Measurements from ENCODE around the gene CCNY. TPM values are rescaled to one million over a fixed set of nuclear protein-coding genes. Genes with fewer than 3 reads are reported as not detected.

Gene CCNY
- total RNA-seq, 1 experiment from 2014 or later = 62.2 TPM

DNA sequence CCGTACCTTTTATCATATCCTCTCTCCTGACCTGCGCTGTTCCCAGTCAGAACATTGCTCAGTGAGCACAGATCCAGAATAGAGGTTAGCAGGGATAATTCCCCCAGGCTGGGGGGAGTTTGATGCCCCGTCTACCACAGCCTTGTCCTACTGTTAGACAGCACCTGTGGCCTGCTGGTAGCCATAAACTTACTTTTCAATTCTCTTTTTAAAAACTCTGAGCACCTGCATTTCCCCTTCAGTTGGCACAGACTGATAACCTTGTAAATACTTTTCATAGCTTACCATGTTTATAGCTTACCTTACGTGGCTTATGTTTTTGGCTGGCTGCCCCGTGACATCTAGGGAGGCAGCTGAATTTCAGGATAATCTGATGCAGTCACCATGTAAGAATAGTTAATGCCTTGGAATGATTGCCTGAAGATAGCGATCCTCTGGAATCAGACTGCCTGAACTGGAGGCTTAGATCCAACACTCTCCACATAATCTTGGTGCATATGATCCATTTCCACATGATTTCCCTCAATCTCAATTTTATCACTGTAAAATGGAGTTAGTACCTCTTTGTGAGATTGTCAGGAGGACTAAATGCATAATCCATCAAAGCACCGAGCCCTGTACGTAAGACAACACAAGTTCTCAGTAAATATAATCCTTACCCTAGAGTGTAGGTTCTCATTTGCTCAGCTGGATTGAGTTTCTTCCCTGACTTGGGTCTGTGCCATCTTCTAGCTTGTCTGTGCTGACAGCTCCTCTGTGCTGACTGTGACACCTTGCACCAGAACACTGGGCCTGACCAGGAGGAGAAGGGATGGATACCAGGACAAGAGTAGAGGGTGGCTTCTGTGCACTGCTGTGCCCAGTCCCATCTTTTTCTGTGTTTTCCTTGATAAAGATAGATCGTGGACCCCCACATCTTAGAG, 157.1 kb downstream of the CCNY start:
- H3K4me3 ChIP-seq (replicated peaks in 1 of 2; ENCODE audit: low read depth in 1 of 2, low read length in 2 of 2) = no peak overlapping the region
- ChIA-PET CTCF (no interaction called here), POLR2A (no interaction called here), RAD21 (ENCODE audit: low non-redundant PET in 1 of 2, low total read pairs in 2 of 2, uncharacterized antibody in 2 of 2, unreplicated experiment in 2 of 2) (no interaction called here)
- no peak for ATAC-seq
- H3K4me1 ChIP-seq (ENCODE audit: control insufficient read depth in 1 of 2, insufficient read depth in 2 of 2, low read length in 2 of 2) = peaks cover 3 to 7% of the 10 kb centered on the region in 2 experiments; a peak in 2 of 4 replicates
- H3K79me2 ChIP-seq (ENCODE audit: insufficient read depth, low read length) = peaks cover 35% of the 10 kb centered on the region
- H3K9me3 ChIP-seq (ENCODE audit: control insufficient read depth in 1 of 2, insufficient read depth in 1 of 2, low read depth in 1 of 2, low read length in 2 of 2) = no peaks in the 10 kb centered on the region
- intact Hi-C loops (cut with micrococcal nuclease) = no loop called here
- DNase-seq (ENCODE audit: low read depth, low spot score) = no peak
- H2AFZ ChIP-seq (ENCODE audit: low read depth, low read length, poor library complexity, severe bottlenecking) = no peak overlapping the region
- BruUV-seq (replicated peaks) = no TSS peak
- no peaks in the 10 kb centered on the region for H3K36me3 ChIP-seq (ENCODE audit: control insufficient read depth in 1 of 2, insufficient read depth in 2 of 2, low read length in 2 of 2)
- no peak overlapping the region for H3K27ac ChIP-seq (ENCODE audit: low read depth, low read length)
- H3K4me2 ChIP-seq (ENCODE audit: low read length) = no peak overlapping the region
- H4K20me1 ChIP-seq (ENCODE audit: insufficient read depth) = no peaks in the 10 kb centered on the region
- TF ChIP-seq SIN3A (IDR thresholded peaks at IDR 0.05; ENCODE audit: low read depth) (no peak), CEBPB (IDR thresholded peaks at IDR 0.05; ENCODE audit: low read depth) (no peak), JUND (IDR thresholded peaks at IDR 0.05) (no peak), EZH2 (IDR thresholded peaks at IDR 0.05) (no peak), CBX3 (IDR thresholded peaks at IDR 0.05; ENCODE audit: low read depth) (no peak), SP1 (IDR thresholded peaks at IDR 0.05; ENCODE audit: low read depth) (no peak), TCF7L2 (IDR thresholded peaks at IDR 0.05; ENCODE audit: borderline replicate concordance, extremely low read depth, insufficient read depth, insufficient read length) (no peak)
- TF ChIP-seq, protein P1, sequence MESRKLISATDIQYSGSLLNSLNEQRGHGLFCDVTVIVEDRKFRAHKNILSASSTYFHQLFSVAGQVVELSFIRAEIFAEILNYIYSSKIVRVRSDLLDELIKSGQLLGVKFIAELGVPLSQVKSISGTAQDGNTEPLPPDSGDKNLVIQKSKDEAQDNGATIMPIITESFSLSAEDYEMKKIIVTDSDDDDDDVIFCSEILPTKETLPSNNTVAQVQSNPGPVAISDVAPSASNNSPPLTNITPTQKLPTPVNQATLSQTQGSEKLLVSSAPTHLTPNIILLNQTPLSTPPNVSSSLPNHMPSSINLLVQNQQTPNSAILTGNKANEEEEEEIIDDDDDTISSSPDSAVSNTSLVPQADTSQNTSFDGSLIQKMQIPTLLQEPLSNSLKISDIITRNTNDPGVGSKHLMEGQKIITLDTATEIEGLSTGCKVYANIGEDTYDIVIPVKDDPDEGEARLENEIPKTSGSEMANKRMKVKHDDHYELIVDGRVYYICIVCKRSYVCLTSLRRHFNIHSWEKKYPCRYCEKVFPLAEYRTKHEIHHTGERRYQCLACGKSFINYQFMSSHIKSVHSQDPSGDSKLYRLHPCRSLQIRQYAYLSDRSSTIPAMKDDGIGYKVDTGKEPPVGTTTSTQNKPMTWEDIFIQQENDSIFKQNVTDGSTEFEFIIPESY (IDR thresholded peaks at IDR 0.05; ENCODE audit: extremely low read depth, insufficient replicate concordance, low read length) = no peak
- TF ChIP-seq, protein P2, sequence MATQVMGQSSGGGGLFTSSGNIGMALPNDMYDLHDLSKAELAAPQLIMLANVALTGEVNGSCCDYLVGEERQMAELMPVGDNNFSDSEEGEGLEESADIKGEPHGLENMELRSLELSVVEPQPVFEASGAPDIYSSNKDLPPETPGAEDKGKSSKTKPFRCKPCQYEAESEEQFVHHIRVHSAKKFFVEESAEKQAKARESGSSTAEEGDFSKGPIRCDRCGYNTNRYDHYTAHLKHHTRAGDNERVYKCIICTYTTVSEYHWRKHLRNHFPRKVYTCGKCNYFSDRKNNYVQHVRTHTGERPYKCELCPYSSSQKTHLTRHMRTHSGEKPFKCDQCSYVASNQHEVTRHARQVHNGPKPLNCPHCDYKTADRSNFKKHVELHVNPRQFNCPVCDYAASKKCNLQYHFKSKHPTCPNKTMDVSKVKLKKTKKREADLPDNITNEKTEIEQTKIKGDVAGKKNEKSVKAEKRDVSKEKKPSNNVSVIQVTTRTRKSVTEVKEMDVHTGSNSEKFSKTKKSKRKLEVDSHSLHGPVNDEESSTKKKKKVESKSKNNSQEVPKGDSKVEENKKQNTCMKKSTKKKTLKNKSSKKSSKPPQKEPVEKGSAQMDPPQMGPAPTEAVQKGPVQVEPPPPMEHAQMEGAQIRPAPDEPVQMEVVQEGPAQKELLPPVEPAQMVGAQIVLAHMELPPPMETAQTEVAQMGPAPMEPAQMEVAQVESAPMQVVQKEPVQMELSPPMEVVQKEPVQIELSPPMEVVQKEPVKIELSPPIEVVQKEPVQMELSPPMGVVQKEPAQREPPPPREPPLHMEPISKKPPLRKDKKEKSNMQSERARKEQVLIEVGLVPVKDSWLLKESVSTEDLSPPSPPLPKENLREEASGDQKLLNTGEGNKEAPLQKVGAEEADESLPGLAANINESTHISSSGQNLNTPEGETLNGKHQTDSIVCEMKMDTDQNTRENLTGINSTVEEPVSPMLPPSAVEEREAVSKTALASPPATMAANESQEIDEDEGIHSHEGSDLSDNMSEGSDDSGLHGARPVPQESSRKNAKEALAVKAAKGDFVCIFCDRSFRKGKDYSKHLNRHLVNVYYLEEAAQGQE (IDR thresholded peaks at IDR 0.05; ENCODE audit: low read depth) = no peak
- TF ChIP-seq, protein P3, sequence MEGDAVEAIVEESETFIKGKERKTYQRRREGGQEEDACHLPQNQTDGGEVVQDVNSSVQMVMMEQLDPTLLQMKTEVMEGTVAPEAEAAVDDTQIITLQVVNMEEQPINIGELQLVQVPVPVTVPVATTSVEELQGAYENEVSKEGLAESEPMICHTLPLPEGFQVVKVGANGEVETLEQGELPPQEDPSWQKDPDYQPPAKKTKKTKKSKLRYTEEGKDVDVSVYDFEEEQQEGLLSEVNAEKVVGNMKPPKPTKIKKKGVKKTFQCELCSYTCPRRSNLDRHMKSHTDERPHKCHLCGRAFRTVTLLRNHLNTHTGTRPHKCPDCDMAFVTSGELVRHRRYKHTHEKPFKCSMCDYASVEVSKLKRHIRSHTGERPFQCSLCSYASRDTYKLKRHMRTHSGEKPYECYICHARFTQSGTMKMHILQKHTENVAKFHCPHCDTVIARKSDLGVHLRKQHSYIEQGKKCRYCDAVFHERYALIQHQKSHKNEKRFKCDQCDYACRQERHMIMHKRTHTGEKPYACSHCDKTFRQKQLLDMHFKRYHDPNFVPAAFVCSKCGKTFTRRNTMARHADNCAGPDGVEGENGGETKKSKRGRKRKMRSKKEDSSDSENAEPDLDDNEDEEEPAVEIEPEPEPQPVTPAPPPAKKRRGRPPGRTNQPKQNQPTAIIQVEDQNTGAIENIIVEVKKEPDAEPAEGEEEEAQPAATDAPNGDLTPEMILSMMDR (IDR thresholded peaks at IDR 0.05 in 2 of 3, conservative IDR thresholded peaks at IDR 0.05 in 1 of 3; ENCODE audit: borderline replicate concordance in 1 of 3, insufficient read depth in 1 of 3, low read depth in 2 of 3, low read length in 2 of 3) = no peak
- H3K9me2 ChIP-seq (ENCODE audit: insufficient read depth) = no peaks in the 10 kb centered on the region
- no peaks in the 10 kb centered on the region for H3K27me3 ChIP-seq (ENCODE audit: insufficient read depth, low read length)
- H3K9ac ChIP-seq (ENCODE audit: low read length) = no peak overlapping the region

Measured in HCT116 (cell line).